Eye (tissue), 1 donor: ENCODE measurements around the gene PTX3.

Source experiments
- DNase-seq: peaks from one replicate; pipeline ENCODE4 v3.0.0-alpha.2; 2015

Gene PTX3

DNA sequence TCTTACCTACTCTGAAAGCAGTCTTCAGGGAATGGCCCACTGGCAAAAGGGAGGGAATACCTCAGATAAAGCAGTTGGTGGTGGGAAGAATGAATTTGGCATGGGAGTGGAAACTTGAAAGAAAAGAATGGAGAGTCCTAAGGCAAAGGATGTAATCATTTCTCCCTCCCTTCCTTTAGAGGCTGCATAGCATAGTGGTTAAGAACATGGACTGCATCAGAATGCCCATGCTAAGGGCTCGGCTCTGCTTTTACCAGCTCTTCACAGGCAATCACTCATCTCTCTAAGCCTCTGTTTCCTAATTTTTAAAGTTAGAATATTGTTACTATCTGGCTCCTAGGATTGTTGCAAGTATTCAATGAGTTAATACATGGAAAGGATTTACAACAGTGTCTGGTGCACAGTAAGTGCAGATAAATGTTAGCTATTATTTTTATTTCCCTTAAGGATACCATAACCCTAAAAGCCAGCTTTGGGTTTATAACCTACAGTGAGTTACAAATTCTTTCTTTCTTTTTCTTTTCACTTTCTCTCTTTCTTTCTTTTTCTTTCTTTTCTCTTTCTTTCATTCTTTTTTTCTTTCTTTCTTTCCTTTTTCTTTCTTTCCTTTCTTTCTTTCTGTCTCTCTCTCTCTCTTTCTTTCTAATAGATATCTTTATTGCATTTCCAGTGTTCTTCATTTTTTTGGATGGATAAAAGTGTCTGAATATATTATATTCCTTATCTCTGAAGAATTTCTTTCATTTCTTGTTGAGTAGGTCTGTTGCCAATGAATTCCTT lies 43.0 kb downstream of the PTX3 start:
- DNase-seq = no peak

DNA sequence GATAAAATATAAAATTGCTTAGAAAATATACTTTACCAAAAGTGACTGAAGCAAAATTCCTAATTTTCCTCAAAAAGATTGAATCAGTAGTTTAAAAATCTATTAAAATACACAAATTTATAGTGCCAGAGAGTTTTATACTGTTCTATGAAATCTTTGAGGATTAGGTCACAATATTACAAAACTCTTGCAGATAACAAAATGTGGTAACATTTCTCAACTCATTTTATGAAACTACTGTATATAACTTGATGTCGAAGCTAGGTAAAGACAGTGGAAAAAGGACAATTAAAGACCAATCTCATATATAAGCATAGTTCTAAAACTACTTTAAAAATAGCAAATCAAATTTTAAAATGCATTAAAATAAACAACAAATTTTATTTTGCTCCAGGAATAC lies 50.7 kb downstream of the PTX3 start:
- DNase-seq = no peak

DNA sequence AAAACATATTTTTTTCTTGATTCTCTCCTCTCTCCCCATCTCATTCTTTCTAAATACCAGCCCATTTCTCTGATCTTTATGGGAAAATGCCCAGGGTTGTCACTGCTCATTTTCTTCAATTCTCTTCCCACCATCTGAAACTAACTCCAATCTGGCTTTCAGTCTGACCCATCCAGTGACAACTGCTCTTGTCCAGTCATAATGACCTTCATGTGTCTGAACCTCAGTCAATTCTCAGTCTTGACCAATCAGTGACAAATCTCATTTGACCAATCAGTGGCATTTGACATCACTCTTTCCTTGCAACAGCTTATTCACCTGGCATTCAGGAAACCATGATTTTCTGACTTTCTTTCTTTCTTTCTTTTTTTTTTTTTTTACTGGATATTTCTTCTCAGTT lies 51.5 kb downstream of the PTX3 start:
- DNase-seq = no peak

DNA sequence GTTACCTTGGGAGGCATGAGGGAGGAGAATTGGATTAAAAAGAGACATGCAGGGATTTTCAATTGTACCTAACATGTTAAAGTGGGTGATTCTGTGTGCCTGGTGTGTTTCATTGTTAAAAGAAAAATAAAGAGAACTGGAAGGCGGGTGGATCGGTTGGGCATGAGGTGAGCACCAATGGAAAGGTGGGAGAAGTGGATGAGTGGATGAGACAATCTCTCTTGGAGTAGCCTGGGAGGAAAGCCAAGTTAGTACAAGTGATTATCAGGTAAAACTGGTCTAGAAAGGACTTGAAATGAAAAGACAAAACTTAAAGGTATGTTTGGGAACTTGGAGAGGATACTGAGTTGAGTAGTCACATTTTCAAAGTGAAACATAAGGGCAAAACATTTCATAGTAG lies 54.5 kb downstream of the PTX3 start:
- no peak for DNase-seq
